Measurements from ENCODE around the gene NUDT19.

NUDT19 gene

GRCh38 chr19:32751066-32751465 is 59.4 kb downstream of the NUDT19 start:
- TF ChIP-seq, protein P1, sequence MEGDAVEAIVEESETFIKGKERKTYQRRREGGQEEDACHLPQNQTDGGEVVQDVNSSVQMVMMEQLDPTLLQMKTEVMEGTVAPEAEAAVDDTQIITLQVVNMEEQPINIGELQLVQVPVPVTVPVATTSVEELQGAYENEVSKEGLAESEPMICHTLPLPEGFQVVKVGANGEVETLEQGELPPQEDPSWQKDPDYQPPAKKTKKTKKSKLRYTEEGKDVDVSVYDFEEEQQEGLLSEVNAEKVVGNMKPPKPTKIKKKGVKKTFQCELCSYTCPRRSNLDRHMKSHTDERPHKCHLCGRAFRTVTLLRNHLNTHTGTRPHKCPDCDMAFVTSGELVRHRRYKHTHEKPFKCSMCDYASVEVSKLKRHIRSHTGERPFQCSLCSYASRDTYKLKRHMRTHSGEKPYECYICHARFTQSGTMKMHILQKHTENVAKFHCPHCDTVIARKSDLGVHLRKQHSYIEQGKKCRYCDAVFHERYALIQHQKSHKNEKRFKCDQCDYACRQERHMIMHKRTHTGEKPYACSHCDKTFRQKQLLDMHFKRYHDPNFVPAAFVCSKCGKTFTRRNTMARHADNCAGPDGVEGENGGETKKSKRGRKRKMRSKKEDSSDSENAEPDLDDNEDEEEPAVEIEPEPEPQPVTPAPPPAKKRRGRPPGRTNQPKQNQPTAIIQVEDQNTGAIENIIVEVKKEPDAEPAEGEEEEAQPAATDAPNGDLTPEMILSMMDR (IDR thresholded peaks at IDR 0.05; ENCODE audit: control insufficient read depth, extremely low read depth, insufficient read depth): no peak
- no peak for DNase-seq (ENCODE audit: low read depth)
- no peak overlapping the region for H3K4me3 ChIP-seq (ENCODE audit: low read depth, low read length)

- TF ChIP-seq, protein P1 (IDR thresholded peaks at IDR 0.05; ENCODE audit: control insufficient read depth, extremely low read depth, insufficient read depth): no peak
- DNase-seq (ENCODE audit: low read depth): no peak
- H3K4me3 ChIP-seq (ENCODE audit: low read depth, low read length): no peak overlapping the region
Measured at GRCh38 chr19:32757189-32757588, 65.6 kb downstream of the NUDT19 start.
